HUES6 (cell line): ENCODE data around the gene LYG2.
"Not testable (repeated sequence)": the region's sequence is repeated elsewhere in the genome, so short reads cannot be mapped to it uniquely, and the experiment has no call there.

Experiments used
- H3K27ac ChIP-seq: 2 replicates; pipeline ENCODE4 v1.7.0; 2013; ENCODE audit warnings: low read depth, mild to moderate bottlenecking, low read length, inconsistent platforms
- H3K27me3 ChIP-seq: 2 replicates; pipeline ENCODE4 v1.6.1; 2013; ENCODE audit warnings: low read length; ENCODE audit not compliant: control insufficient read depth, insufficient read depth
- H3K36me3 ChIP-seq: 2 replicates; pipeline ENCODE4 v1.6.1; 2013; ENCODE audit warnings: low read length; ENCODE audit not compliant: control insufficient read depth, insufficient read depth
- H3K4me1 ChIP-seq: 2 replicates; pipeline ENCODE4 v1.6.1; 2013; ENCODE audit warnings: low read length; ENCODE audit not compliant: control insufficient read depth, insufficient read depth
- H3K4me3 ChIP-seq: 2 replicates; pipeline ENCODE4 v1.5.1; 2013; ENCODE audit warnings: low read depth, low read length
- H3K9ac ChIP-seq: one replicate; pipeline ENCODE4 v1.6.1; 2013; ENCODE audit warnings: mild to moderate bottlenecking, low read length
- H3K9me3 ChIP-seq: 2 replicates; pipeline ENCODE4 v1.6.1; 2013; ENCODE audit warnings: low read depth, low read length; ENCODE audit not compliant: control insufficient read depth, insufficient read depth

The LYG2 gene

DNA sequence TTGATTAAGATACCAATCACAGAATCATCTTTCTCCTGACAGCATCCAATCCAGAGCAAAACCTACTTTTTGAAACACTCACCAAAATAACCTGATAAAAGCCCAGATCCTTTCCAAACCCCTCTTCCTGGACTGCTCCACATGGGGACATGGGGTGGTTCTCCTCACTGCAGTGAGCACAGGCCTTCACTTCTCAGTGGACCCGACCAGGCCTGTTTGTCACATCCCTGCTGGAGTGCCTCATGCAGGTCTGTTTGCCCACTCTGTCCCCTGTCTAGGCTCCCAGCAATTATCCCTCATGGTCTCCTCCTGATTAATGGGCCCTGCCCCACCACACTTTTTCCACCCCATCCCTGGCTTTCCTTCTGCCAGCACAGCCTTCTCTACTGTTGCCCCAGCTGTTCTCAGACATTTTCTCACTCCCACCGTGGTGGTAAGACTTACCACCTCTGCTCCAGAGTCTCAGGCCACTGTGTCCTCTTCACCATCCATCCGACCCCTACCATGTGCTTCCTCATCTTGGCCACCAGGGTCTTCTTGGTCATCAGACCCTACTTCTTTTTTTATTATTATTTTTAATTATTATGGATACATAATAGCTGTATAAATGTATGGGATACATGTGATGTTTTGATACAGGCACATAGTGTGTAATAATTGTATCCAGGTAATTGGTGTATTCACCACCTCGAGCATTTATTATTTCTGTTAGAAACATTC is 53.3 kb downstream of the LYG2 start:
- Histone ChIP-seq H3K36me3 (peaks cover 18% of the 10 kb centered on the region), H3K4me1 (no peaks in the 10 kb centered on the region), H3K9ac (no peak overlapping the region), H3K27ac (no peak overlapping the region), H3K4me3 (no peak overlapping the region), H3K27me3 (no peaks in the 10 kb centered on the region), H3K9me3 (peaks cover 29% of the 10 kb centered on the region)

GRCh38 chr2:99200076-99200800 is 55.2 kb downstream of the LYG2 start:
- H3K36me3 ChIP-seq: peaks cover 36% of the 10 kb centered on the region
- no peak overlapping the region for H3K9ac ChIP-seq
- H3K27ac ChIP-seq: no peak overlapping the region
- no peaks in the 10 kb centered on the region for H3K27me3 ChIP-seq
- no peak overlapping the region for H3K4me3 ChIP-seq
- no peaks in the 10 kb centered on the region for H3K4me1 ChIP-seq
- peaks cover 17% of the 10 kb centered on the region for H3K9me3 ChIP-seq

GRCh38 chr2:99198103-99198841 is 57.2 kb downstream of the LYG2 start:
- Histone ChIP-seq H3K4me3 (no peak overlapping the region), H3K9me3 (0 out of 2 replicates have a peak, but pooled peaks cover 1% of the 10 kb centered on the region), H3K27ac (no peak overlapping the region), H3K27me3 (no peaks in the 10 kb centered on the region), H3K36me3 (peaks cover 47% of the 10 kb centered on the region), H3K4me1 (no peaks in the 10 kb centered on the region), H3K9ac (no peak overlapping the region)

GRCh38 chr2:99192364-99192763 is 63.1 kb downstream of the LYG2 start:
- H3K9ac ChIP-seq, H3K27ac ChIP-seq, H3K9me3 ChIP-seq, H3K27me3 ChIP-seq, H3K4me3 ChIP-seq, H3K4me1 ChIP-seq: not testable (repeated sequence)
- peaks cover 73% of the 10 kb centered on the region for H3K36me3 ChIP-seq
